ENCODE results near the gene VARS1.

- no peak for TF ChIP-seq POLR2A (IDR thresholded peaks at IDR 0.05; ENCODE audit: low read depth, low read length)
- TF ChIP-seq POLR2AphosphoS5 (IDR thresholded peaks at IDR 0.05; ENCODE audit: low read depth, low read length) = no peak
- no peak for TF ChIP-seq TAF1 (IDR thresholded peaks at IDR 0.05; ENCODE audit: borderline replicate concordance, low read depth, low read length)
These were observed 46.5 kb upstream of the VARS1 start for GRCh38 chr6:31842053-31842452.
